IPS-20b (cell line): ENCODE results near the gene MLKL.

ENCODE experiments used
- H3K27ac ChIP-seq: one replicate; pipeline ENCODE4 v1.5.1; 2013; ENCODE audit warnings: low read length
- H3K27me3 ChIP-seq: 2 replicates; pipeline ENCODE4 v1.6.1; 2013; ENCODE audit warnings: mild to moderate bottlenecking, low read length, inconsistent platforms; ENCODE audit not compliant: insufficient read depth
- H3K36me3 ChIP-seq: 2 replicates; pipeline ENCODE4 v1.6.1; 2013; ENCODE audit warnings: low read depth, mild to moderate bottlenecking, inconsistent platforms, low read length, moderate library complexity; ENCODE audit not compliant: insufficient read depth
- H3K4me1 ChIP-seq: 2 replicates; pipeline ENCODE4 v1.6.1; 2013; ENCODE audit warnings: mild to moderate bottlenecking, control low read depth, inconsistent platforms, low read length, moderate library complexity; ENCODE audit not compliant: insufficient read depth
- H3K4me3 ChIP-seq: 2 replicates; pipeline ENCODE4 v1.5.1; 2013; ENCODE audit warnings: mild to moderate bottlenecking, low read length, inconsistent platforms
- H3K9ac ChIP-seq: 2 replicates; pipeline ENCODE4 v1.6.1; 2013; ENCODE audit warnings: low read depth, mild to moderate bottlenecking, inconsistent platforms, low read length, moderate library complexity
- H3K9me3 ChIP-seq: 2 replicates; pipeline ENCODE4 v1.6.1; 2013; ENCODE audit warnings: mild to moderate bottlenecking, low read depth, low read length, inconsistent platforms; ENCODE audit not compliant: insufficient read depth

MLKL gene

DNA sequence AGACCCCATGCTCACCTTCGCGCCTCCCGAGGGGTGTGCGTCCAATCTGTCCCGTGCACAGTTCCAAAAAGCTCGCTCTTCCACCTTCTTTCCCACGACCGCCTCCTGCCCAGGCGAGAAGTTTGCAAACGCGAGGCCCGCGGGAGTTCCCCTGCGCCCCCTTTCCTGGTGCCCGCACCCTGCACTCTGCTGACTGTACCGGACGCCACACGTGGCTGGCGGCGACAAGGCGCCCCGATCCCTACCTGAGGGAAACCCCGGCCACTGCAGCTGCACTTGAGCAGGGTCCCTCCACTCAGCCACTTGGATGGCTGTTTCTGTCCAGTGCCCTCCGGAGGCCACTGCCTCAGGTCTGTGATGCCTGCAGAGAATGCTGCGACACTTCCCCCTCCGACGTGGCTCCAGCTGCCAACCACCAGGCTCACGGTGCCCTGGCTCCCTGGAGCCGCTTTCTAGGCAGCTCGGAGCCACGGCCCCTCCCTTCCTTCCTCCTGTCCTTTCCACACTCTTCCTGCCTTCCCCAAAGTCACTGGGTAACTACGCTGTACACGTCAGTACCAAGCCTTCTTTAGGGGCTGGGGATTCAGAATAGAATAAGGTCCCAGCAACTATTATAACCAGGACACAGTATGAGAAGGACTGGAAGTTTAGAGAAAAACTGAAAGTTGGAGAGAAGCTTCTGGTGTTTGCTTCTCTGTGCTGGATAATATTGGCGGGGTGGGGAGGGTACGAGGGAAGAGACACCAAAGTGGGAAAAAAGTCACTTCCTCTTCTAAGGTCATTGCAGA, at the start of gene MLKL:
Gene MLKL, minus strand, starts transcription at position 425 of the 788 bp plus-strand sequence. CDS start 5,105 bp downstream, outside the sequence.
- Histone ChIP-seq H3K4me3 (peak within 1 kb of the TSS; percentile 69), H3K36me3 (no peaks in the 10 kb centered on the region), H3K9me3 (no peaks in the 10 kb centered on the region), H3K27ac (no peak within 1 kb of the TSS), H3K9ac (peak within 1 kb of the TSS; percentile 65), H3K27me3 (peaks cover 26% of the 10 kb centered on the region), H3K4me1 (no peaks in the 10 kb centered on the region)

DNA sequence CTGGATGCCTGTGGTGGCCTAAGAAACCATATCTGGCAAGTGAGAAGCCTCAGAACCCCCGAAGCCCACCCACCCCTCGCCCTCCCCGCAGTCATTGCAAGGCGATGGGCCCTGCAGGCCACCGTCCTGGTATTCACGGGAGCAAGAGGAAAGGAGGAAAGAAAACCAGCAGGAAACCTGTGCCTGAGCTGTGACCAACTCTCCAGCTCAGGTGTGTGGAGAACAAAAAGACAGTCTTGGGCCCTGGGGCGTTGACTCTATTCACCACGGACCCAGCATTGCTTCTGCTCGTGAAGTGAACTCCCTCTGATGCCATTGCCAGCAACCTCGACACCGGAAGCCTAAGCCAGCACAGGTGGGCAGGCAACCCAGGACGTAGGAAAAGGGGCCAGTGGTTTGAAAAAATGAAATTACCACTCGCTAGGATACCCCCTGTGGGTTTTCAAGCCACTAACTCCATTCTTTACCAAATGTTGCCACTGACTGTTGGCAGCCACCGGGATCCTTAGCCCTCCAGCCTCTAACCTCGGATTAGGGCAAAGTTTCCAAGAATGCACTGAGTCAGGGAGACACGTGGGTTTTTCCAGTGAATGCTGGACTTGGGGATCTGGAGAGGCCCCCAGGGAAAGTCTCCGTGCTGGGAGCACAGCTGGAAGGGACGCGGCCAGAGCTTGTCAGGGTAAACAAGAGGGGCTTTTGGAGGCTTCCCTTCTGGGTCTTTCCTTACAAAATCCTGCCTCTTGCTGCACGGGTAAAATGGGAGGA, 48.8 kb upstream of the MLKL start:
- no peak overlapping the region for H3K27ac ChIP-seq
- no peak overlapping the region for H3K9ac ChIP-seq
- H3K9me3 ChIP-seq: no peaks in the 10 kb centered on the region
- 0 out of 2 replicates have a peak overlapping the region, but pooled peaks have one; percentile 18 for H3K4me3 ChIP-seq
- H3K4me1 ChIP-seq: peaks cover 12% of the 10 kb centered on the region; the same call in 1 of the 2 replicates
- no peaks in the 10 kb centered on the region for H3K27me3 ChIP-seq
- H3K36me3 ChIP-seq: no peaks in the 10 kb centered on the region

DNA sequence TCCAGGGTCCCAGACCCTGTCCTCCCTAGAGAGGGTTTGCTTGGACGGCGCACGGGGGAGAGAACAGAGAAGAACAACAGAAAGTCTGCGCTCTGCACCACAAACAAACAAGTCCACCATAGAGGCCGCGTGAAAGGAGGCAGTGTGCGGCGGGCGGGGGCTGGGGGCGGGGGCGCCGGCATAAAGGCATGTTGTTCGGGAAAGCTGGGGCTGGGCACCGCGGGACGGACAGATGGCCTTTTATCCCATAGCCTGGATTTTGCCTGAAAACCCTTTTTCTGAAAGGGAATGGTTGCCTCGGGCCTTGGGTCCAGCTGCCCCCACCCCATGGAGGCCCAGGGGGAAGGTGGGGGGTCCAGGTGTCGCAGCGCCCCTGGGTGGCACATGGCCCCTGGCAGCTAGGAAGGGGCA, 48.0 kb upstream of the MLKL start:
- Histone ChIP-seq H3K9me3 (no peaks in the 10 kb centered on the region), H3K4me1 (peaks cover 12% of the 10 kb centered on the region; the same call in 1 of the 2 replicates), H3K27ac (no peak overlapping the region), H3K36me3 (no peaks in the 10 kb centered on the region), H3K4me3 (no peak overlapping the region), H3K9ac (no peak overlapping the region), H3K27me3 (no peaks in the 10 kb centered on the region)

DNA sequence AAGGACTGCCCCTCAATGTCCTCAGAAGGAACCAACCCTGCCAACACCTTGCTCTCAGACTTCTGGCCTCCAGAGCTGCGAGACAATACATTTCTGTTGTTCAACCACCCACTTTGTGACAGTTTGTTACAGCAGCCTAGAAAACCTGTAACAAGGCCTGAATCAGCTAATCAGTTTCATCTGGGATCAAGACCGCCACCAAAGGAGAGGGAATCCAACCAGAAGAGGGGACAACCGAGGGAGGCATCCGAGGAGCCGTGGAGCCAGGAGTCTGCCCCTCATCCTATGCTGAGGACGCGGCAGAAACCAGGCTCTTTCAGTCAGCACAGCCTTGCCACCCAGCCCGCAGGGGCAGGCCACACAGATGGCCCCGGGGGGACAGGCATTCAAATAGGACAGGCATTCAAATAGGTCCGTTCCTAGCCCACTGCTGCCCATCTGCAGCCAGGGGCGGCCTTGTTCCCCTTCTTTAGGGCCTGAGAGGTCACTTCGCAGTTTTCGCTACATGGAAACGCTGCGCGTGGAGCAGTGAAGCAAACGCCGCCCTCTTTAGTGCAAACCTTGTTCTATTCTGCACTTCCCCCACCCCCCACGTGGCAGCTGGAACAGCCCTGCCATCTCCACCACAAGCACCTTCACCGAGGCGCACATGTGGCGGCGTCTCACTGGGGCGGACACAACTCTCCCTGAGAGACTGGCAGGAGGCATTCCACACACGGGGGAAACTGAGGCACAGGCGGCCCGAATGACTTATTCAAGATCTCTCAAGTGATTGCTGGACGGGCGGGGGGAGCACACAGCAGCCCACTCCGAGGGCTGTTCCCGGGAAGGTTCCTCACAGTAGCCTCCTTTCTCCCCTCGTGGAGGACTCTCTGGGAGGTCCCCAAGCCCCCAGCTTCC, 47.3 kb upstream of the MLKL start:
- no peaks in the 10 kb centered on the region for H3K27me3 ChIP-seq
- no peak overlapping the region for H3K27ac ChIP-seq
- H3K4me1 ChIP-seq: peaks cover 12% of the 10 kb centered on the region; the same call in 1 of the 2 replicates
- no peaks in the 10 kb centered on the region for H3K9me3 ChIP-seq
- no peak overlapping the region for H3K4me3 ChIP-seq
- H3K9ac ChIP-seq: no peak overlapping the region
- no peaks in the 10 kb centered on the region for H3K36me3 ChIP-seq

DNA sequence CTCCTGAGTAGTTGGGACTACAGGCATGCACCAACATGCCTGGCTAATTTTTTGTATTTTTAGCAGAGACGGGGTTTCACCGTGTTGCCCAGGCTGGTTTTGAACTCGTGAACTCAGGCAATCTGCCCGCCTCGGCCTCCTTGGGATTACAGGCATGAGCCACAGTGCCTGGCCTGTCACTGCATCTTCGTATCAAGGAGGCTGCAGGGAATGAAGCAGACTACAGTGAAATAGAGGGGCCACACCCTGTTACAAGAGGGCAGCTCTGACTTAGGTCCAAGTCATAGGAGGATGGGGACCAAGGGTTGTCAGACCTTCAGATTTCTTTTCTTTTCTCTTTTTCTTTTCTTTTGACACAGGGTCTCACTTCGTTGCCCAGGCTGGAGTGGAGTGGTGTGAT, 45.3 kb upstream of the MLKL start:
- Histone ChIP-seq H3K27ac (no peak overlapping the region), H3K9ac (no peak overlapping the region), H3K27me3 (no peaks in the 10 kb centered on the region), H3K36me3 (no peaks in the 10 kb centered on the region), H3K4me3 (no peak overlapping the region), H3K9me3 (no peaks in the 10 kb centered on the region), H3K4me1 (peaks cover 12% of the 10 kb centered on the region; the same call in 1 of the 2 replicates)

DNA sequence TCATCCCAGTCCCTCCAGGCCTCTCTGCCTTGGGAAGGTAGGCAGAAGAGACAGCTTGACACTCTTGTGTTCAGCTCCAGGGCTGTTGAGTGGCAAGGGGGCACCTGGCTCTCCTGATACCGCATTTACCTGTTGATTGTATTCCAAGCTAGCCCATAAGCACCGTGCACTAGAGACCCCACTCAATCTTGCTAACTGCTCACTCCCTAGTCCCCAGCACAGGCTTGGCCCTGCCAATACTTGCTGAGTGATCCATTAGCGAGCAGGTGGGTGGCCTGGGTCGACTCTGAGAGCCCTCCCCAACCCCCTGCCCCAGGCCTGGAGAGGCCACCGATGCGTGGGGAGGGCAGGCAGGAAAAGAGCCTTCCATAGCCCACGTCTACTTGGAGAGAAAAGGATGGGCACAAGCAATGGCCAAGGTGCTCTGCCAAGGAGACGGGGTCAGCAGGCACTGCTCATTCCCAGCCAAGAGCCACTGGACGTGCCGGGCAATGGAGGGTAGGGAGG, 44.5 kb upstream of the MLKL start:
- H3K9me3 ChIP-seq: no peaks in the 10 kb centered on the region
- no peak overlapping the region for H3K4me3 ChIP-seq
- H3K9ac ChIP-seq: no peak overlapping the region
- no peaks in the 10 kb centered on the region for H3K36me3 ChIP-seq
- peaks cover 10% of the 10 kb centered on the region; the same call in 1 of the 2 replicates for H3K4me1 ChIP-seq
- no peak overlapping the region for H3K27ac ChIP-seq
- no peaks in the 10 kb centered on the region for H3K27me3 ChIP-seq

DNA sequence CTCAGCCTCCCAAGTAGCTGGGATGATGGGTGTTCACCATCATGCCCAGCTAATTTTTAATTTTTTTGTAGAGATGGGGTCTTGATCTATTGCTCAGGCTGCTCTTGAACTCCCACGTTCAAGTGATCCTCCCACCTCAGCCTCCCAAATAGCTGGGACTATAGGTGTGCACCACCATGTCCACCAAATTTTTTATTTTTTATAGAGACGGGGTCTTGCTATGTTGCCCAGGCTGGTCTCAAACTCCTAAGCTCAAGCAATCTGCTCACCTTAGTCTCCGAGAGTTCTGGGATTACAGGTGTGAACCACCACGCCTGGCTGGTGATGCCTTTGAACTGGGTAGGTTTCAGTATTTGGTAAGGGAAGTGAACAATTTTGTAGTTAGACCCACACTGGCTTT, 43.9 kb upstream of the MLKL start:
- Histone ChIP-seq H3K9ac (no peak overlapping the region), H3K4me3 (no peak overlapping the region), H3K4me1 (peaks cover 4% of the 10 kb centered on the region; the same call in 1 of the 2 replicates), H3K36me3 (no peaks in the 10 kb centered on the region), H3K27me3 (no peaks in the 10 kb centered on the region), H3K9me3 (no peaks in the 10 kb centered on the region), H3K27ac (no peak overlapping the region)

DNA sequence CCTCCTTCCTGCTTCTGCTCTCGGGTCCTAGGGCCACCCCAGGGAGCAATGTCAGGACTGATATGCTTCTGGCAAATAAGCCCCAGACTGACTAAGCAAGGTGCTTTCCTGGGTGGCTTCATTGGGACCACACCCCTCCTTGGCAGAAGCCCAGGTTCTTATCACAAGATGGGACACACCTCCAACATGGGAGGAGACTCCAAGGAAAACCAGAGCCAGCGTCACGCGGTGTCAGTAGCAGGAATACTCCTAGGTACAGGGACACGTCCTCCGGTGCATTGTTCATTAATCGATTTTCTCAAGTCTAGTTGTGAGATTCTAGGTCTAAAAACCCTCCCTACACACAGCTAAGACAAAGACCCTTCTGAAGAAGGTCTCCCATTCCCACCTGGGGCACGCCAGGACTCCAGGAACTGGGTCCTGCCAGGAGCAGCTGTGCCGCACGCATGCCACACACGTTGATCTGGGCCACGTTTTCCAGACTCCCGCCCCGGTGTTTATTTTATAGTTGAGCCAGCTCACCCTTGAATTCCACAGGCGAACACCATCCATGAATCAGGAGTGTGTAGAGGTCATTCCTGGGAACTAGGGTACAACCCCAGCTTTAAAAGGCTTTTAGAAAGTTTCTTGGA, 43.1 kb upstream of the MLKL start:
- no peak overlapping the region for H3K4me3 ChIP-seq
- no peaks in the 10 kb centered on the region for H3K4me1 ChIP-seq
- H3K9me3 ChIP-seq: no peaks in the 10 kb centered on the region
- H3K9ac ChIP-seq: no peak overlapping the region
- no peaks in the 10 kb centered on the region for H3K36me3 ChIP-seq
- H3K27ac ChIP-seq: no peak overlapping the region
- no peaks in the 10 kb centered on the region for H3K27me3 ChIP-seq

DNA sequence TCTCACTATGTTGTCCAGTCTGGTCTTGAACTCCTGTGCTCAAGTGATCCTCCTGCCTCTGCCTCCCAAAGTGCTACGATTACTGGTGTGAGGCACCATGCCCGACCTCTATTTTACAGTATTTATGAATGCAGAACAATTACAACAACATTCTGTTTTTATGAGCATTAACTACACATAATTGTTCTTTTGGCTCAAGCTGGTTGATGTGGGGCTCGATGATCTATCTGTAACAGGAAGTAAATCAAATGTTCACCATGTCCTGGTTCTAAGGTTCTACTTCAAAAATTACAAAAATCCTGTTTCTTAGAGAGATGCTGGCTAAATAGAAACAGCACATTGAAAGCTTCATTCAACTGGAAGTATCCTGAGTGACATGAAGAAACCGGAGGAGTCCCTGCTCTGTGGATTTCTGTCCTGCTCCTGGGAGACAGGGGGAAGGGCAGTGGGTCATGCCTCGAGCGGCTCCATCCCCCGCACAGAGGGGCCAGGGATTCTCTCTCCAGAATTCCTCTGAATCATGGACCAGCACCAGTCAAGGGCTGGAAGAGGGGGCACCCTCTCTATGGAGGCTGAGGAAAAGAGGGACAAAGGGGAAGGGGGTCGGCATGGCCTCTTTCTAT, 42.5 kb upstream of the MLKL start:
- Histone ChIP-seq H3K27me3 (no peaks in the 10 kb centered on the region), H3K36me3 (no peaks in the 10 kb centered on the region), H3K4me1 (no peaks in the 10 kb centered on the region), H3K9ac (no peak overlapping the region), H3K27ac (no peak overlapping the region), H3K4me3 (no peak overlapping the region), H3K9me3 (no peaks in the 10 kb centered on the region)

DNA sequence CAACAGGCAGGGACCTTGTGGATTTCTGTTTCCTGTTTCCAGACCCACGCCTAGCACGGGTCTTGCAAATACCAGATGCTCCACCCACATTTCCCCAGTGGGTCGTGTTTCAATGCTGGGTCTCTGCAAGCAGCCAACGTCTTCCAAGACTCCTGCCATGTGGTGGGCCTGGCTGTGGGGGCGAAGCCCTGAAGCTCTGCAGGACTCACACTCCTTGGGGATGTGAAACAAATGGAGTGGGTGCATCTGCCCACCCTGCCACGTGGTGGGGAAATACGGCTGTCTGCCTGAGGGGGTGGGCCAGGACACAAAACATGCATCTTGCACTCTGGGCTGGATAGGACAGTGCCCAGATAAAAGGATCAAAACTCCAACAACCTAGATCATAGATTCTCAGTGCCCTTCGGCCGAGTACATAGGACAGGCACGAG, 41.4 kb upstream of the MLKL start:
- Histone ChIP-seq H3K9ac (no peak overlapping the region), H3K27ac (no peak overlapping the region), H3K9me3 (no peaks in the 10 kb centered on the region), H3K36me3 (no peaks in the 10 kb centered on the region), H3K27me3 (no peaks in the 10 kb centered on the region), H3K4me3 (no peak overlapping the region), H3K4me1 (no peaks in the 10 kb centered on the region)
